Loucy (cell line): ENCODE results near the gene ZBTB16.

ENCODE experiments used
- H2AFZ ChIP-seq: fragments of 200-600 bp; sonication (generic); 2 replicates; pipeline ENCODE4 v1.6.0; 2016; ENCODE audit warnings: antibody characterized with exemption, mild to moderate bottlenecking, low read length, moderate library complexity
- H3F3A ChIP-seq: fragments of 200-600 bp; 2 replicates; pipeline ENCODE4 v1.6.0; 2016; ENCODE audit warnings: antibody characterized with exemption, low read depth, mild to moderate bottlenecking
- H3K27me3 ChIP-seq: fragments of 200-600 bp; sonication (generic); 2 replicates; pipeline ENCODE4 v1.6.1; 2014; ENCODE audit warnings: low read length, mild to moderate bottlenecking; ENCODE audit not compliant: insufficient read depth, poor library complexity, severe bottlenecking
- H3K36me3 ChIP-seq: fragments of 200-600 bp; sonication (generic); 2 replicates; pipeline ENCODE4 v1.6.1; 2016; ENCODE audit warnings: low read length; ENCODE audit not compliant: insufficient read depth
- H3K4me1 ChIP-seq: fragments of 200-600 bp; sonication (generic); 2 replicates; pipeline ENCODE4 v1.5.1; 2014; ENCODE audit warnings: low read length, mild to moderate bottlenecking; ENCODE audit not compliant: insufficient read depth, poor library complexity, severe bottlenecking
- H3K4me2 ChIP-seq: fragments of 200-600 bp; sonication (generic); 2 replicates; pipeline ENCODE4 v1.6.0; 2014; ENCODE audit warnings: antibody characterized with exemption, low read length, low read depth, mild to moderate bottlenecking; ENCODE audit not compliant: poor library complexity, severe bottlenecking
- H3K4me3 ChIP-seq: fragments of 200-600 bp; sonication (generic); 2 replicates; pipeline ENCODE4 v1.5.1; 2014; ENCODE audit warnings: low read length, mild to moderate bottlenecking, mixed read lengths; ENCODE audit not compliant: poor library complexity, severe bottlenecking
- H3K79me2 ChIP-seq: fragments of 200-600 bp; sonication (generic); 2 replicates; pipeline ENCODE4 v1.6.1; 2014; ENCODE audit warnings: low read length; ENCODE audit not compliant: insufficient read depth
- H3K9ac ChIP-seq: fragments of 200-600 bp; sonication (generic); 2 replicates; pipeline ENCODE4 v1.6.0; 2014; ENCODE audit warnings: mild to moderate bottlenecking, low read depth, low read length, moderate library complexity; ENCODE audit not compliant: poor library complexity, severe bottlenecking
- H3K9me2 ChIP-seq: fragments of 200-600 bp; sonication (generic); replicated peaks from 2 replicates; pipeline ENCODE4 v1.6.1; 2016; ENCODE audit warnings: low read depth, low read length, mixed read lengths
- H3K9me3 ChIP-seq: fragments of 200-600 bp; sonication (generic); 2 replicates; pipeline ENCODE4 v1.6.1; 2014; ENCODE audit warnings: mild to moderate bottlenecking, antibody characterized with exemption, low read length, low read depth; ENCODE audit not compliant: insufficient read depth
- H4K20me1 ChIP-seq: fragments of 200-600 bp; sonication (generic); 2 replicates; pipeline ENCODE4 v1.6.0; 2014; ENCODE audit warnings: antibody characterized with exemption, low read length, mild to moderate bottlenecking; ENCODE audit not compliant: insufficient read depth, poor library complexity, severe bottlenecking
- CTCF ChIP-seq: fragments of 200-600 bp; sonication (generic); conservative IDR thresholded peaks from 2 replicates; pipeline ENCODE4 v1.5.1; 2014; ENCODE audit warnings: mild to moderate bottlenecking, antibody characterized with exemption, low read length
- EZH2phosphoT487 ChIP-seq: fragments of 200-600 bp; IDR thresholded peaks from 2 replicates; pipeline ENCODE4 v1.6.1; 2018; ENCODE audit warnings: antibody characterized with exemption, mild to moderate bottlenecking, moderate library complexity, borderline replicate concordance

Gene ZBTB16

DNA sequence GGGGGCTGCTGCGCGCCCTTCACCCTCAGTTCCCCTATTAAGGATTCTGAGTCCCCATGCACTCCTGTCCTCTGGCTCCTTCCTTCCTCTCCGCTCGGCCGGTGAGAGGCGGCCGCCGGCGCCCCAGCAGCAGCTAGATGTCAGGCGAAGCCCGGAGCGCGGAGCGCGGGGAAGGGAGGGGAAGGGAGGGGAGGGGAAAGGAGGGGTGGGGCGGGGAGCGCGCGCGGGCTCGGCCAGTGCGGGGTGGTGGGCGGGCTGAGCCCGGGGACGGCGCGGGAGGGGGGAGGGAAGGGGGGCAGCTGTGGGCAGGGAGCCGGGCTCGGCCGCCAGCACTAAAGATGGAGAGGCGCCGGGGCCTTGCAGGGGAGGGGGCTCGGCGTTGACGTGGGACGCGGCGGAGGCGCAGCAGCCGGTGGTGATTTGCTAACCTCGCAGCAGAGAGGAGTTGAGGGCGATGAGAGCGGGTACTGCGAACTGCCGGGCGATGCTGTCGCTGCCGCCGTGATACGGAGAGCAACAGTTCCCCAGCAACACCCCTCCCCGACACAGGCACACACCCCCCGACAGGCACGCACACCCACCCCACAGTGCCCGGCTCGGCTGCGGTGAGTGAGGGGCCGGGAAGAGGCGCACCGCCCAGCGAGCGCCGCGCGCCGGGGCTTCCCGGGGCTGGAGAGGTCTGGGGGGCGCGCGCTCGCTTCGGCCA, at the start of gene ZBTB16:
Gene ZBTB16, plus strand, starts transcription at position 434 of the 706 bp plus-strand sequence. CDS start 3,590 bp downstream, outside the sequence.
- Histone ChIP-seq H3F3A (no peaks in the 10 kb centered on the region), H3K79me2 (no peaks in the 10 kb centered on the region), H3K4me3 (no peak within 1 kb of the TSS), H3K36me3 (no peaks in the 10 kb centered on the region), H3K9me2 (no peaks in the 10 kb centered on the region), H4K20me1 (no peaks in the 10 kb centered on the region), H3K27me3 (no peaks in the 10 kb centered on the region), H3K9ac (no peak within 1 kb of the TSS), H3K4me2 (no peak within 1 kb of the TSS), H3K9me3 (no peaks in the 10 kb centered on the region), H3K4me1 (peaks cover 14% of the 10 kb centered on the region), H2AFZ (no peak within 1 kb of the TSS)
- no peak for TF ChIP-seq CTCF

GRCh38 chr11:114010931-114011330, 48.6 kb upstream of the ZBTB16 start:
- no peak for TF ChIP-seq CTCF
- TF ChIP-seq EZH2phosphoT487, result no peak
- no peak overlapping the region for H3K4me2 ChIP-seq
- H3K9me3 ChIP-seq, result no peaks in the 10 kb centered on the region
- no peaks in the 10 kb centered on the region for H4K20me1 ChIP-seq
- H3K4me1 ChIP-seq, result no peaks in the 10 kb centered on the region
- H2AFZ ChIP-seq, result no peak overlapping the region
- H3F3A ChIP-seq, result no peaks in the 10 kb centered on the region
- H3K27me3 ChIP-seq, result no peaks in the 10 kb centered on the region
- H3K79me2 ChIP-seq, result no peaks in the 10 kb centered on the region
- no peaks in the 10 kb centered on the region for H3K36me3 ChIP-seq
- no peak overlapping the region for H3K9ac ChIP-seq
- H3K9me2 ChIP-seq, result no peaks in the 10 kb centered on the region
- H3K4me3 ChIP-seq, result no peak overlapping the region

- no peaks in the 10 kb centered on the region for H3K36me3 ChIP-seq
- no peak overlapping the region for H3K4me2 ChIP-seq
- TF ChIP-seq EZH2phosphoT487 (no peak), CTCF (no peak)
- no peaks in the 10 kb centered on the region for H4K20me1 ChIP-seq
- H3K79me2 ChIP-seq, result no peaks in the 10 kb centered on the region
- H3K9ac ChIP-seq, result no peak overlapping the region
- H3K4me3 ChIP-seq, result no peak overlapping the region
- H3K4me1 ChIP-seq, result no peaks in the 10 kb centered on the region
- H3F3A ChIP-seq, result no peaks in the 10 kb centered on the region
- H3K9me2 ChIP-seq, result no peaks in the 10 kb centered on the region
- H3K27me3 ChIP-seq, result no peaks in the 10 kb centered on the region
- no peaks in the 10 kb centered on the region for H3K9me3 ChIP-seq
- H2AFZ ChIP-seq, result no peak overlapping the region
Measured at GRCh38 chr11:114011443-114011842, 48.1 kb upstream of the ZBTB16 start.
